Upper lobe of left lung (tissue), 6 donors: Measurements from ENCODE around the gene EIPR1. TPM values are rescaled to one million over a fixed set of nuclear protein-coding genes. Genes with fewer than 3 reads are reported as not detected.

Source experiments
- ATAC-seq, 2 donors: fragments of 200-7000 bp; cut with Tn5 transposase; one replicate each; pipeline ENCODE4 v1.9.1; 2022; ENCODE audit warnings: mild to moderate bottlenecking in 2 of 2, moderate library complexity in 2 of 2; ENCODE audit not compliant: low FRiP score in 2 of 2
- DNase-seq, 2 donors: peaks; one replicate each; pipeline ENCODE4 v3.0.0-alpha.2; 2019 to 2020
- H3K27ac ChIP-seq, 4 donors: fragments of 200-600 bp; sonication (generic); one replicate each; pipeline ENCODE4 v1.5.1; 2016 to 2019
- H3K27me3 ChIP-seq, 4 donors: fragments of 200-600 bp; sonication (generic); one replicate each; pipeline ENCODE4 v1.5.1; 2017 to 2019
- H3K36me3 ChIP-seq, 4 donors: fragments of 200-600 bp; sonication (generic); one replicate each; pipeline ENCODE4 v1.5.1; 2016 to 2019
- H3K4me1 ChIP-seq, 4 donors: fragments of 200-600 bp; sonication (generic); one replicate each; pipeline ENCODE4 v1.5.1; 2018 to 2019
- H3K4me3 ChIP-seq, 4 donors: fragments of 200-600 bp; sonication (generic); one replicate each; pipeline ENCODE4 v1.5.1; 2017 to 2019; ENCODE audit warnings: mild to moderate bottlenecking in 2 of 4, moderate library complexity in 1 of 4
- H3K9me3 ChIP-seq, 4 donors: fragments of 200-600 bp; sonication (generic); one replicate each; pipeline ENCODE4 v1.5.1; 2018 to 2019
- EP300 ChIP-seq, 4 donors: sonication (generic); formaldehyde crosslinking; IDR thresholded peaks; one replicate each; pipeline ENCODE4 v1.5.1; 2017; ENCODE audit warnings: antibody characterized with exemption in 4 of 4, control low read depth in 2 of 4
- POLR2A ChIP-seq, 4 donors: fragments of 450-650 bp; IDR thresholded peaks; one replicate each; pipeline ENCODE4 v1.5.1; 2016 to 2017; ENCODE audit warnings: antibody characterized with exemption in 4 of 4, mild to moderate bottlenecking in 2 of 4
- POLR2AphosphoS5 ChIP-seq, 2 donors: sonication (generic); formaldehyde crosslinking; IDR thresholded peaks; one replicate each; pipeline ENCODE4 v1.5.1; 2017; ENCODE audit warnings: antibody characterized with exemption in 2 of 2
- WGBS, 2 donors: methylation state at CpG; one replicate each; pipeline ENCODE4 v1.1.5; 2017 to 2018; 5-methylcytosine and 5-hydroxymethylcytosine counted together
- total RNA-seq, 6 donors: library from RNA; depleted of rRNA in 4 of 6; stranded (reverse); fragments of >200 nt in 4 of 6; gene quantifications; one replicate each; pipeline versions ENCODE4 v1.1.0 to v1.2.1, GENCODE V29; 2016 to 2021
- TF ChIP-seq, protein P1 (sequence below), 6 experiments: fragments of 450-650 bp in 4 of 6; fragments of 200-600 bp in 2 of 6; sonication (generic) in 2 of 6; IDR thresholded peaks; one replicate each; pipeline ENCODE4 v1.5.1; 2016 to 2019; ENCODE audit warnings: antibody characterized with exemption in 6 of 6
- donor health status: DM: no; HTN: no; CAD: no; lungs with moderate emphysema.
- donor health status: DM: no; HTN: yes; CAD: no; lungs with severe emphysema.

The EIPR1 gene
- total RNA-seq, 6 donors from 2014 or later: 17.6 to 39.8 (median 23.6) TPM

DNA sequence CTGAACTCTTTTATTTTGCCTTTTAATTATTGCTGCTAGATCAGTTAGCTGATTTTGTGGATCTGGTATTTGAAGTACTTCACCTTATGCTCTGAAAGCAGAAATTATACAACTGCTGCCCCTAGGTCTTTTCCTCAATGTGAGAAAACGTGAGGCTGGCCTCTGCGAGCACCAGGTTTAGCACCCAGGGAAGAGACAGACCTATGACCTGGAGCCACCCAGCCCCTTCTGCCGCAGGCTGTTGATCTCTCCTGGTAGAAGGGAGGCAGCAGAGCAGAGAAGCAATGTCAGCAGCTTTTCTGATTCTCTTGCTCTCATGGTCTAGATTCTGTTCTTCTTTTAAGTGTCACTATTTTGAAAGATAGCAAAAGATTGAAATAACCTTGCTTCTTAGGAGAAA lies 21.8 kb upstream of the EIPR1 start:
- TF ChIP-seq POLR2AphosphoS5 (IDR thresholded peaks at IDR 0.05) (no peak), POLR2A (IDR thresholded peaks at IDR 0.05) (no peak), EP300 (IDR thresholded peaks at IDR 0.05) (no peak)
- TF ChIP-seq, protein P1, sequence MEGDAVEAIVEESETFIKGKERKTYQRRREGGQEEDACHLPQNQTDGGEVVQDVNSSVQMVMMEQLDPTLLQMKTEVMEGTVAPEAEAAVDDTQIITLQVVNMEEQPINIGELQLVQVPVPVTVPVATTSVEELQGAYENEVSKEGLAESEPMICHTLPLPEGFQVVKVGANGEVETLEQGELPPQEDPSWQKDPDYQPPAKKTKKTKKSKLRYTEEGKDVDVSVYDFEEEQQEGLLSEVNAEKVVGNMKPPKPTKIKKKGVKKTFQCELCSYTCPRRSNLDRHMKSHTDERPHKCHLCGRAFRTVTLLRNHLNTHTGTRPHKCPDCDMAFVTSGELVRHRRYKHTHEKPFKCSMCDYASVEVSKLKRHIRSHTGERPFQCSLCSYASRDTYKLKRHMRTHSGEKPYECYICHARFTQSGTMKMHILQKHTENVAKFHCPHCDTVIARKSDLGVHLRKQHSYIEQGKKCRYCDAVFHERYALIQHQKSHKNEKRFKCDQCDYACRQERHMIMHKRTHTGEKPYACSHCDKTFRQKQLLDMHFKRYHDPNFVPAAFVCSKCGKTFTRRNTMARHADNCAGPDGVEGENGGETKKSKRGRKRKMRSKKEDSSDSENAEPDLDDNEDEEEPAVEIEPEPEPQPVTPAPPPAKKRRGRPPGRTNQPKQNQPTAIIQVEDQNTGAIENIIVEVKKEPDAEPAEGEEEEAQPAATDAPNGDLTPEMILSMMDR (IDR thresholded peaks at IDR 0.05): no peak
- 56 to 92% methylated on average over 3 of the region's 3 CpGs for WGBS, 2 donors
- Histone ChIP-seq H3K27ac (no peak overlapping the region), H3K4me1 (peaks cover 0 to 4% (median 0%) of the 10 kb centered on the region in 4 donors), H3K27me3 (no peaks in the 10 kb centered on the region), H3K4me3 (no peak overlapping the region), H3K36me3 (peaks cover 7 to 58% (median 32%) of the 10 kb centered on the region in 4 donors), H3K9me3 (peaks cover 12 to 22% (median 17%) of the 10 kb centered on the region in 4 donors)
- ATAC-seq (no peak), DNase-seq (no peak)

DNA sequence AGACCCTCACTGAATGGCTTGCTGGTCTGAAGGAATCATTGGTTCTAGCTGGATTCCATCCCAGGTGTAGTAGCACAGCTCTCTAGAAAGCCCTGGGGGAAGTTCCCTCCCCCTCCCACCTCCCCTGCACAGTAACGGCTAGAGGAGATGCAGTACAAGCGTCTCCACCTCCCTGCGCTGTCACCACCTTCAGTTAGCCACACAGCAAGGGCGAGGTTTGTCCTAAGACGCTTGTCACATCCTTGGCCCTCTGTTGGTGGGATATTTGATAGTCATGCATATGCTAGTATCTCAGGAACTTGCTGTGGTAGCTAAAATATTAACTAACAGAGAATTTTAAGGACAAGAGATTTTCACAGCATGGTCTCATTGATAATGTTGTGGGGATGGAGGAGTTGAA lies 21.2 kb upstream of the EIPR1 start:
- ATAC-seq (no peak), DNase-seq (no peak)
- H3K36me3 ChIP-seq: peaks cover 7 to 61% (median 33%) of the 10 kb centered on the region in 4 donors
- TF ChIP-seq POLR2A (IDR thresholded peaks at IDR 0.05) (no peak), POLR2AphosphoS5 (IDR thresholded peaks at IDR 0.05) (no peak), EP300 (IDR thresholded peaks at IDR 0.05) (no peak)
- TF ChIP-seq, protein P1 (IDR thresholded peaks at IDR 0.05): no peak
- H3K9me3 ChIP-seq: peaks cover 12 to 22% (median 17%) of the 10 kb centered on the region in 4 donors
- no peak overlapping the region for H3K4me3 ChIP-seq
- 86 to 92% methylated on average over 5 of the region's 5 CpGs for WGBS, 2 donors
- H3K27ac ChIP-seq: no peak overlapping the region
- H3K4me1 ChIP-seq: peaks cover 0 to 4% (median 0%) of the 10 kb centered on the region in 4 donors
- H3K27me3 ChIP-seq: no peaks in the 10 kb centered on the region

DNA sequence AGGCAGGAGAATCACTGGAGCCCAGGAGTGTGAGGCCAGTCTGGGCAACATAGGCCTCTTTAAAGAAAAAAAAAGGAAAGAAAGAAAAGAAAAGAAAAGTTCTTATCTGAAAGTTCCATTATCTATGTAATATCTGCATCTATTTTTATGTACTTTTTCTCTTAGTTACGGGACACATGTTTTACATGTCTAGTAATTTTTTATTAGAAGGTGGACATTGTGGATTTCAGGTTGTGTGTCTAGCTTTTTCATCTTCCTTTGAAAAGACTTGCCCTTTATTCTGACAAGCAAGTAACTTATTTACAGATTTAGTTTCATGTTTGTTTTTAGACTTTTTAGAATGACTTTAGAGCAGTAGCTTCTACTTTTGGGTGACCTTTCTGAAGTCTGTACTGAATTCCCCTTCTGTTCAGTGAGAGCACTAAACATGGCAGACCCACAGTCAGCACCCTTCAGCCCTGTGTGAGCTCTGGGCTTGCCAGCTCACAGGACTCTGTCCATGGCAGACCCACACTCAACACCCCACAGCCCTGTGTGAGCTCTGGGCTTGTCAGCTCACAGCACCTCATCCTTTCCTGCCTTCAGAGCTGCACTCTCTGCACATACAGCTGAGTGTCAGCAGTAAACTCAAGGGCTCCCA lies 19.4 kb upstream of the EIPR1 start:
- peaks cover 12 to 22% (median 17%) of the 10 kb centered on the region in 4 donors for H3K9me3 ChIP-seq
- H3K4me3 ChIP-seq: no peak overlapping the region
- TF ChIP-seq EP300 (IDR thresholded peaks at IDR 0.05) (no peak), POLR2A (IDR thresholded peaks at IDR 0.05) (no peak)
- H3K36me3 ChIP-seq: peaks cover 7 to 57% (median 25%) of the 10 kb centered on the region in 4 donors
- ATAC-seq (no peak), DNase-seq (no peak)
- H3K4me1 ChIP-seq: peaks cover 0 to 4% (median 0%) of the 10 kb centered on the region in 4 donors
- no peaks in the 10 kb centered on the region for H3K27me3 ChIP-seq
- no peak overlapping the region for H3K27ac ChIP-seq
- 97 to 100% methylated on average over 1 of the region's 1 CpG for WGBS, 2 donors

DNA sequence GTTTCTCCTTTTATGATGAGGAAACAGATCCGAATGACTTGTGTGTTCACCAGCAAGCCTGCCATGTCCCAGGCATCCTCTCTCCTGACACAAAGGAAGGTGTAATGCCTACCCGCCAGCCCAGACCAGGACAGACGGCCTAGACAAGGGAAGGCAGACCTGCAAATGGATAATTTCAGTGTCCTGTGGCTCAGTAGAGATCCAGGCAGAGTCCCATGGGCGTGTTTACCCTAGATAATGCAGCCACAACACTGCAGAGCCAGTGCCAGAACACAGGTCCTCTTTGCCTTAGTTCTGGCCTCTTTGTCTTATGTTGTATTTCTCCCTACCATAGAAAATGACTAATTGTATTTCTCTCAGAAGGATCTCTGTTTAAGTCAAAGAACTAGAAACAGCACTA lies 14.6 kb upstream of the EIPR1 start:
- DNase-seq (no peak), ATAC-seq (no peak)
- Histone ChIP-seq H3K36me3 (peaks cover 22 to 67% (median 28%) of the 10 kb centered on the region in 4 donors), H3K27me3 (no peaks in the 10 kb centered on the region), H3K4me1 (no peaks in the 10 kb centered on the region), H3K9me3 (peaks cover 12 to 19% (median 16%) of the 10 kb centered on the region in 4 donors), H3K27ac (no peak overlapping the region), H3K4me3 (no peak overlapping the region)
- TF ChIP-seq POLR2AphosphoS5 (IDR thresholded peaks at IDR 0.05) (no peak), EP300 (IDR thresholded peaks at IDR 0.05) (no peak), POLR2A (IDR thresholded peaks at IDR 0.05) (no peak)
- TF ChIP-seq, protein P1 (IDR thresholded peaks at IDR 0.05): no peak
- WGBS, 2 donors: 97 to 100% methylated on average over 4 of the region's 4 CpGs

DNA sequence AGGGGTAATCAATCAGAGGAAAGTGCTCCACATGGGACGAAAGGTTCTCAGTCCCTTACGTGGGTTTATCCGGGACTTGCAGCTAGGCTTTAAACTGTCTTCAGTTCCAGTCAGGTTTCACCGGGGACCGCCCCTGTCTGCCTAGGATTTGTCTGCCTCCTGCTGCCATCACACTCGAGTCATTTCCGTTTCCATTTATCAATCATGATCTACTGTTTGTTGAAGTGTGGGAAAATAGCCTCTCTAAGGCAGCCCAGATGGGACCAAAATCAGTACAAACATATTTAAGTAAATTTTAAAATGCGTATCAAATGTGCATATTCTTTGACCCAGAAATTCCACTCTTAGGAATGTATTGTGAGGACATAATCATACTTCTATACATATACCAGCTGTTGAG lies 12.4 kb upstream of the EIPR1 start:
- no peaks in the 10 kb centered on the region for H3K4me1 ChIP-seq
- H3K27me3 ChIP-seq: no peaks in the 10 kb centered on the region
- no peaks in the 10 kb centered on the region for H3K9me3 ChIP-seq
- TF ChIP-seq POLR2A (IDR thresholded peaks at IDR 0.05) (no peak), EP300 (IDR thresholded peaks at IDR 0.05) (no peak), POLR2AphosphoS5 (IDR thresholded peaks at IDR 0.05) (no peak)
- TF ChIP-seq, protein P1 (IDR thresholded peaks at IDR 0.05): no peak
- H3K36me3 ChIP-seq: peaks cover 22 to 64% (median 28%) of the 10 kb centered on the region in 4 donors
- no peak overlapping the region for H3K27ac ChIP-seq
- ATAC-seq: no peak
- no peak for DNase-seq
- 93 to 95% methylated on average over 8 of the region's 8 CpGs for WGBS, 2 donors
- H3K4me3 ChIP-seq: no peak overlapping the region
